GM23338 (cell line): Measurements from ENCODE around the gene SERPINA6. TPM values are rescaled to one million over a fixed set of nuclear protein-coding genes. Genes with fewer than 3 reads are reported as not detected.

ENCODE experiments used
- ATAC-seq: fragments of 200-7000 bp; cut with Tn5 transposase; 3 replicates; pipeline ENCODE4 v1.9.1; 2020
- DNase-seq: peaks from one replicate; pipeline ENCODE4 v3.0.0-alpha.2; 2015; ENCODE audit warnings: low spot score
- H2AFZ ChIP-seq: fragments of 200-600 bp; sonication (generic); 2 replicates; pipeline ENCODE4 v1.8.0; 2016; ENCODE audit warnings: antibody characterized with exemption, mild to moderate bottlenecking, moderate library complexity
- H3F3A ChIP-seq: fragments of 200-600 bp; sonication (generic); replicated peaks from 2 replicates; pipeline ENCODE4 v1.8.0; 2017; ENCODE audit warnings: antibody characterized with exemption, mixed run types, low read depth
- H3K27ac ChIP-seq: fragments of 200-600 bp; sonication (generic); 2 replicates; pipeline ENCODE4 v1.6.1; 2016; ENCODE audit warnings: low read depth
- H3K27me3 ChIP-seq: fragments of 200-600 bp; sonication (generic); 2 replicates; pipeline ENCODE4 v1.8.0; 2016; ENCODE audit warnings: mild to moderate bottlenecking, mixed run types, moderate library complexity; ENCODE audit not compliant: insufficient read depth
- H3K36me3 ChIP-seq: fragments of 200-600 bp; sonication (generic); 2 replicates; pipeline ENCODE4 v1.8.0; 2016; ENCODE audit warnings: mild to moderate bottlenecking; ENCODE audit not compliant: insufficient read depth
- H3K4me1 ChIP-seq: fragments of 200-600 bp; sonication (generic); 2 replicates; pipeline ENCODE4 v1.8.0; 2016; ENCODE audit warnings: mild to moderate bottlenecking, moderate library complexity; ENCODE audit not compliant: insufficient read depth
- H3K4me2 ChIP-seq: fragments of 200-600 bp; sonication (generic); 2 replicates; pipeline ENCODE4 v1.7.1; 2017; ENCODE audit warnings: mixed run types
- H3K4me3 ChIP-seq: fragments of 200-600 bp; sonication (generic); 2 replicates; pipeline ENCODE4 v1.6.1; 2016; ENCODE audit warnings: mixed run types
- H3K79me2 ChIP-seq: fragments of 200-600 bp; sonication (generic); replicated peaks from 2 replicates; pipeline ENCODE4 v1.8.0; 2017; ENCODE audit warnings: mild to moderate bottlenecking; ENCODE audit not compliant: insufficient read depth
- H3K9me2 ChIP-seq: fragments of 200-600 bp; sonication (generic); 2 replicates; pipeline ENCODE4 v1.8.0; 2017; ENCODE audit not compliant: insufficient read depth
- H4K20me1 ChIP-seq: fragments of 200-600 bp; sonication (generic); replicated peaks from 2 replicates; pipeline ENCODE4 v1.8.0; 2017; ENCODE audit warnings: mild to moderate bottlenecking; ENCODE audit not compliant: insufficient read depth
- H3K27ac Mint-ChIP-seq: 2 replicates; pipeline ENCODE4 v1.8.0; 2020; ENCODE audit warnings: inconsistent platforms, mild to moderate bottlenecking, moderate library complexity, mixed read lengths
- H3K27me3 Mint-ChIP-seq: 3 replicates; pipeline ENCODE4 v1.8.0; 2022; ENCODE audit warnings: low read depth, mild to moderate bottlenecking, moderate library complexity, mixed read lengths, inconsistent platforms; ENCODE audit not compliant: insufficient read depth, poor library complexity
- H3K36me3 Mint-ChIP-seq: 3 replicates; pipeline ENCODE4 v1.8.0; 2021; ENCODE audit warnings: low read depth, mild to moderate bottlenecking, inconsistent platforms, moderate library complexity, mixed read lengths
- H3K4me1 Mint-ChIP-seq: 3 replicates; pipeline ENCODE4 v1.8.0; 2020; ENCODE audit warnings: mild to moderate bottlenecking, inconsistent platforms, mixed read lengths
- H3K4me3 Mint-ChIP-seq: 3 replicates; pipeline ENCODE4 v1.8.0; 2021; ENCODE audit warnings: moderate library complexity, mild to moderate bottlenecking, inconsistent platforms, mixed read lengths
- H3K9me3 Mint-ChIP-seq: 3 replicates; pipeline ENCODE4 v1.8.0; 2020; ENCODE audit warnings: moderate library complexity, mild to moderate bottlenecking, inconsistent platforms, mixed read lengths
- CTCF ChIP-seq, 2 experiments: fragments of 200-600 bp in 1 of 2; sonication (generic) in 1 of 2; conservative IDR thresholded peaks; 2 replicates each; pipeline versions ENCODE4 v1.5.1 to v1.6.1; 2016 to 2017; ENCODE audit warnings: antibody characterized with exemption in 2 of 2, low read depth in 2 of 2, mild to moderate bottlenecking in 2 of 2, moderate library complexity in 1 of 2
- EZH2 ChIP-seq: fragments of 200-600 bp; sonication (generic); IDR thresholded peaks from one replicate; pipeline ENCODE4 v1.8.0; 2017; ENCODE audit warnings: antibody characterized with exemption, mild to moderate bottlenecking, low read depth; ENCODE audit not compliant: unreplicated experiment
- EZH2phosphoT487 ChIP-seq: fragments of 200-600 bp; sonication (generic); IDR thresholded peaks from one replicate; pipeline ENCODE4 v1.8.1; 2018; ENCODE audit warnings: antibody characterized with exemption; ENCODE audit not compliant: unreplicated experiment
- JUNB ChIP-seq: IDR thresholded peaks from one replicate; pipeline ENCODE4 v1.6.1; 2016; ENCODE audit warnings: antibody characterized with exemption; ENCODE audit not compliant: unreplicated experiment
- NANOG ChIP-seq: IDR thresholded peaks from 2 replicates; pipeline ENCODE4 v1.6.1; 2016; ENCODE audit warnings: antibody characterized with exemption, borderline replicate concordance
- POLR2AphosphoS5 ChIP-seq: IDR thresholded peaks from 2 replicates; pipeline ENCODE4 v1.6.1; 2016; ENCODE audit warnings: antibody characterized with exemption, low read depth
- REST ChIP-seq: IDR thresholded peaks from one replicate; pipeline ENCODE4 v1.6.1; 2018; ENCODE audit warnings: antibody characterized with exemption; ENCODE audit not compliant: unreplicated experiment
- STAT1 ChIP-seq: IDR thresholded peaks from one replicate; pipeline ENCODE4 v1.6.1; 2016; ENCODE audit warnings: antibody characterized with exemption; ENCODE audit not compliant: unreplicated experiment
- ZNF114 ChIP-seq: fragments of 250-450 bp; sonication (Bioruptor Pico); IDR thresholded peaks from 2 replicates; pipeline ENCODE4 v1.5.0; 2020; ENCODE audit warnings: mild to moderate bottlenecking, moderate library complexity
- ZNF331 ChIP-seq: fragments of 250-450 bp; sonication (Bioruptor Pico); IDR thresholded peaks from 2 replicates; pipeline ENCODE4 v1.5.0; 2020; ENCODE audit warnings: low read depth, mild to moderate bottlenecking, moderate library complexity
- polyA plus RNA-seq: library from polyadenylated mRNA; unstranded; fragments of >200 nt; fragmentation: Nextera tagmentation; extraction: Ambion mirVana; gene quantifications from 2 replicates; pipeline ENCODE4 v1.2.1, GENCODE V29; 2016
- total RNA-seq: library from RNA; depleted of rRNA; stranded (reverse); fragments of >200 nt; shearing (Covaris generic); gene quantifications from 2 replicates; pipeline ENCODE4 v1.2.3, GENCODE V29; 2014
- TF ChIP-seq, protein P1 (sequence below): IDR thresholded peaks from 2 replicates; pipeline ENCODE4 v1.6.1; 2016; ENCODE audit warnings: antibody characterized with exemption
- TF ChIP-seq, protein P2 (sequence below): fragments of 250-450 bp; sonication (Bioruptor Pico); IDR thresholded peaks from 2 replicates; pipeline ENCODE4 v1.5.0; 2020; ENCODE audit warnings: mild to moderate bottlenecking, moderate library complexity

Gene SERPINA6
- total and polyA plus RNA-seq, 2 experiments from 2014 or later: not detected

DNA sequence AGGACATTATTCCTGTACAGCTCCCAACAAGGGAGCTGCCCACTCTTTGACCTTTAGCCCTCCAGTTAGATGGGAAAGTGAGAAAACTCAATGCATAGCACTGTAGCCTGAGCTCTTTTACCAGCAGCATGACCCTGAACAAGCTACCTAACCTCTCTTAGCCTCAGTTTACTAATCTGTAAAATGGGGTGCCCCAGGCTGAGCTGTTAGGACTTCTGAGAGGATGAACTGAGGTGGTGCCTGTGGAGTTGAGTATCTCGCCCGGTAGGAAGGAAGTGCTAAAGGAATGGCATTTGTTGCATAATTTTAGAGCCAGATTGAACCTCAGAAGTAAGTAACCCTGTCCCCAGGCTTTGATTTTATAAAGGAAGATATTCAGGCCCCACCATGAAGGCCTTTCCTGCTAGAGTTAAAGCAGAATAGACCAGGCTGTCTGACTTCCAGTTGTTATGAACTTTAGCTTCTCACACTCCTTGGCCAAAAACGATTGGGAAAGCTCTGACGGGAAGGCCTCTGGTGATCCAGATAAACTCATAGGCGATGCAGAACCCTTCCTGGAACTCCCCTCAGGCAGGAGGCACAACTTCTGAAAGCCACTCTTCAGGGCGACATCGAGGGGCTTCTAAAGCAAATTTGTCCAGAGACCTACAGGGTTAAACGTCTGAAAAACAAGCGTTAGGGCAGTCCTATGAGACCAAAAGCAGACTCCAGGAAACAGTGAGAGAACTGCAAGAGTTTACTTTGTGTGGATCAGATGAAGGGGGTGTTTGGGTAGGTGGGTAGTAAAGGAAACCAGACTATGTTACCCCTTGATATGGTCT lies 27.6 kb downstream of the SERPINA6 start (continued):
- TF ChIP-seq ZNF331 (CRISPR knock-in tag) (no peak), EZH2 (no peak)
- TF ChIP-seq, protein P1, sequence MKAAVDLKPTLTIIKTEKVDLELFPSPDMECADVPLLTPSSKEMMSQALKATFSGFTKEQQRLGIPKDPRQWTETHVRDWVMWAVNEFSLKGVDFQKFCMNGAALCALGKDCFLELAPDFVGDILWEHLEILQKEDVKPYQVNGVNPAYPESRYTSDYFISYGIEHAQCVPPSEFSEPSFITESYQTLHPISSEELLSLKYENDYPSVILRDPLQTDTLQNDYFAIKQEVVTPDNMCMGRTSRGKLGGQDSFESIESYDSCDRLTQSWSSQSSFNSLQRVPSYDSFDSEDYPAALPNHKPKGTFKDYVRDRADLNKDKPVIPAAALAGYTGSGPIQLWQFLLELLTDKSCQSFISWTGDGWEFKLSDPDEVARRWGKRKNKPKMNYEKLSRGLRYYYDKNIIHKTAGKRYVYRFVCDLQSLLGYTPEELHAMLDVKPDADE: no peak

GRCh38 chr14:94293578-94293924 lies 29.6 kb downstream of the SERPINA6 start:
- no peak overlapping the region for H2AFZ ChIP-seq
- H3K27ac ChIP-seq: no peak overlapping the region
- H3K27me3 Mint-ChIP-seq: peaks cover 6% of the 10 kb centered on the region
- no peaks in the 10 kb centered on the region for H3F3A ChIP-seq
- H3K4me2 ChIP-seq: no peak overlapping the region
- no peaks in the 10 kb centered on the region for H3K9me3 Mint-ChIP-seq
- H3K4me3 Mint-ChIP-seq: no peak overlapping the region
- no peaks in the 10 kb centered on the region for H4K20me1 ChIP-seq
- no peaks in the 10 kb centered on the region for H3K27me3 ChIP-seq
- no peak for DNase-seq
- H3K9me2 ChIP-seq: 0 out of 2 replicates have a peak, but pooled peaks cover 8% of the 10 kb centered on the region
- no peaks in the 10 kb centered on the region; the same call in 1 of the 2 replicates for H3K4me1 ChIP-seq
- H3K36me3 Mint-ChIP-seq: no peaks in the 10 kb centered on the region
- peaks cover 7% of the 10 kb centered on the region; the same call in 2 of the 3 replicates for H3K4me1 Mint-ChIP-seq
- H3K79me2 ChIP-seq: no peaks in the 10 kb centered on the region
- ATAC-seq: no peak
- H3K36me3 ChIP-seq: no peaks in the 10 kb centered on the region
- no peak overlapping the region for H3K4me3 ChIP-seq
- H3K27ac Mint-ChIP-seq: no peak overlapping the region
- TF ChIP-seq POLR2AphosphoS5: no peak
- no peak for TF ChIP-seq ZNF331 (CRISPR knock-in tag)
- no peak for TF ChIP-seq CTCF (conservative IDR thresholded peaks at IDR 0.05; ENCODE audit: low read depth in 2 of 2)
- no peak for TF ChIP-seq REST
- TF ChIP-seq EZH2phosphoT487: no peak
- TF ChIP-seq NANOG: no peak
- no peak for TF ChIP-seq EZH2
- no peak for TF ChIP-seq ZNF114 (CRISPR knock-in tag)
- TF ChIP-seq, protein P2, sequence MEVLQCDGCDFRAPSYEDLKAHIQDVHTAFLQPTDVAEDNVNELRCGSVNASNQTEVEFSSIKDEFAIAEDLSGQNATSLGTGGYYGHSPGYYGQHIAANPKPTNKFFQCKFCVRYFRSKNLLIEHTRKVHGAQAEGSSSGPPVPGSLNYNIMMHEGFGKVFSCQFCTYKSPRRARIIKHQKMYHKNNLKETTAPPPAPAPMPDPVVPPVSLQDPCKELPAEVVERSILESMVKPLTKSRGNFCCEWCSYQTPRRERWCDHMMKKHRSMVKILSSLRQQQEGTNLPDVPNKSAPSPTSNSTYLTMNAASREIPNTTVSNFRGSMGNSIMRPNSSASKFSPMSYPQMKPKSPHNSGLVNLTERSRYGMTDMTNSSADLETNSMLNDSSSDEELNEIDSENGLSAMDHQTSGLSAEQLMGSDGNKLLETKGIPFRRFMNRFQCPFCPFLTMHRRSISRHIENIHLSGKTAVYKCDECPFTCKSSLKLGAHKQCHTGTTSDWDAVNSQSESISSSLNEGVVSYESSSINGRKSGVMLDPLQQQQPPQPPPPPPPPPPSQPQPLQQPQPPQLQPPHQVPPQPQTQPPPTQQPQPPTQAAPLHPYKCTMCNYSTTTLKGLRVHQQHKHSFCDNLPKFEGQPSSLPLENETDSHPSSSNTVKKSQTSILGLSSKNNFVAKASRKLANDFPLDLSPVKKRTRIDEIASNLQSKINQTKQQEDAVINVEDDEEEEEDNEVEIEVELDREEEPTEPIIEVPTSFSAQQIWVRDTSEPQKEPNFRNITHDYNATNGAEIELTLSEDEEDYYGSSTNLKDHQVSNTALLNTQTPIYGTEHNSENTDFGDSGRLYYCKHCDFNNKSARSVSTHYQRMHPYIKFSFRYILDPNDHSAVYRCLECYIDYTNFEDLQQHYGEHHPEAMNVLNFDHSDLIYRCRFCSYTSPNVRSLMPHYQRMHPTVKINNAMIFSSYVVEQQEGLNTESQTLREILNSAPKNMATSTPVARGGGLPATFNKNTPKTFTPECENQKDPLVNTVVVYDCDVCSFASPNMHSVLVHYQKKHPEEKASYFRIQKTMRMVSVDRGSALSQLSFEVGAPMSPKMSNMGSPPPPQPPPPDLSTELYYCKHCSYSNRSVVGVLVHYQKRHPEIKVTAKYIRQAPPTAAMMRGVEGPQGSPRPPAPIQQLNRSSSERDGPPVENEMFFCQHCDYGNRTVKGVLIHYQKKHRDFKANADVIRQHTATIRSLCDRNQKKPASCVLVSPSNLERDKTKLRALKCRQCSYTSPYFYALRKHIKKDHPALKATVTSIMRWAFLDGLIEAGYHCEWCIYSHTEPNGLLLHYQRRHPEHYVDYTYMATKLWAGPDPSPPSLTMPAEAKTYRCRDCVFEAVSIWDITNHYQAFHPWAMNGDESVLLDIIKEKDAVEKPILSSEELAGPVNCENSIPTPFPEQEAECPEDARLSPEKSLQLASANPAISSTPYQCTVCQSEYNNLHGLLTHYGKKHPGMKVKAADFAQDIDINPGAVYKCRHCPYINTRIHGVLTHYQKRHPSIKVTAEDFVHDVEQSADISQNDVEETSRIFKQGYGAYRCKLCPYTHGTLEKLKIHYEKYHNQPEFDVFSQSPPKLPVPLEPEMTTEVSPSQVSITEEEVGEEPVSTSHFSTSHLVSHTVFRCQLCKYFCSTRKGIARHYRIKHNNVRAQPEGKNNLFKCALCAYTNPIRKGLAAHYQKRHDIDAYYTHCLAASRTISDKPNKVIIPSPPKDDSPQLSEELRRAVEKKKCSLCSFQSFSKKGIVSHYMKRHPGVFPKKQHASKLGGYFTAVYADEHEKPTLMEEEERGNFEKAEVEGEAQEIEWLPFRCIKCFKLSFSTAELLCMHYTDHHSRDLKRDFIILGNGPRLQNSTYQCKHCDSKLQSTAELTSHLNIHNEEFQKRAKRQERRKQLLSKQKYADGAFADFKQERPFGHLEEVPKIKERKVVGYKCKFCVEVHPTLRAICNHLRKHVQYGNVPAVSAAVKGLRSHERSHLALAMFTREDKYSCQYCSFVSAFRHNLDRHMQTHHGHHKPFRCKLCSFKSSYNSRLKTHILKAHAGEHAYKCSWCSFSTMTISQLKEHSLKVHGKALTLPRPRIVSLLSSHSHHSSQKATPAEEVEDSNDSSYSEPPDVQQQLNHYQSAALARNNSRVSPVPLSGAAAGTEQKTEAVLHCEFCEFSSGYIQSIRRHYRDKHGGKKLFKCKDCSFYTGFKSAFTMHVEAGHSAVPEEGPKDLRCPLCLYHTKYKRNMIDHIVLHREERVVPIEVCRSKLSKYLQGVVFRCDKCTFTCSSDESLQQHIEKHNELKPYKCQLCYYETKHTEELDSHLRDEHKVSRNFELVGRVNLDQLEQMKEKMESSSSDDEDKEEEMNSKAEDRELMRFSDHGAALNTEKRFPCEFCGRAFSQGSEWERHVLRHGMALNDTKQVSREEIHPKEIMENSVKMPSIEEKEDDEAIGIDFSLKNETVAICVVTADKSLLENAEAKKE (CRISPR knock-in tag): no peak
- TF ChIP-seq JUNB: no peak
- no peak for TF ChIP-seq STAT1
